HCT116 (cell line): ENCODE measurements around the gene DPP4. TPM values are rescaled to one million over a fixed set of nuclear protein-coding genes. Genes with fewer than 3 reads are reported as not detected.

Source experiments
- ATAC-seq: fragments of 200-7000 bp; cut with Tn5 transposase; 2 replicates; pipeline ENCODE4 v1.9.1; 2020; ENCODE audit warnings: mild to moderate bottlenecking, moderate library complexity
- BruUV-seq: library from RNA; stranded (reverse); fragments of 400-500 nt; replicated peaks from 2 replicates; lab custom pipeline; 2021; lab: Mats Ljungman, UMichigan
- CTCF ChIA-PET: fragments of 300-600 bp; sonication (Branson Sonifier 250); formaldehyde crosslinking; loops from one replicate; lab custom pipeline; 2021; ENCODE audit warnings: antibody characterized with exemption; lab: Charles Lee
- POLR2A ChIA-PET: fragments of 300-600, 350-600 bp; sonication (Branson Sonifier 250); formaldehyde crosslinking; loops from one replicate; lab custom pipeline; 2021; ENCODE audit warnings: antibody characterized with exemption; lab: Charles Lee
- RAD21 ChIA-PET, 2 experiments: fragments of 300-600 bp; sonication (Branson Sonifier 250); formaldehyde crosslinking; loops; one replicate each; lab custom pipeline; 2023; ENCODE audit warnings: low total read pairs in 2 of 2; ENCODE audit not compliant: uncharacterized antibody in 2 of 2, unreplicated experiment in 2 of 2, low non-redundant PET in 1 of 2; lab: Charles Lee
- DNase-seq: peaks from one replicate; pipeline ENCODE4 v3.0.0-alpha.2; 2010; ENCODE audit warnings: low read depth, low spot score
- H2AFZ ChIP-seq: fragments of 200-600 bp; shearing (Covaris generic), sonication (generic); 2 replicates; pipeline ENCODE4 v1.6.1; 2017; ENCODE audit warnings: low read depth, mixed run types, mixed read lengths, antibody characterized with exemption, low read length; ENCODE audit not compliant: poor library complexity, severe bottlenecking
- H3K27ac ChIP-seq: 2 replicates; pipeline ENCODE4 v1.5.1; 2012; ENCODE audit warnings: low read depth, low read length
- H3K27me3 ChIP-seq: fragments of 200-600 bp; sonication (generic); 2 replicates; pipeline ENCODE4 v1.6.1; 2016; ENCODE audit warnings: mixed run types, low read length, mixed read lengths; ENCODE audit not compliant: insufficient read depth
- H3K36me3 ChIP-seq, 2 experiments: fragments of 200-500 bp in 1 of 2; fragments of 200-600 bp in 1 of 2; sonication (Bioruptor generic) in 1 of 2; sonication (generic) in 1 of 2; 2 replicates each; pipeline versions ENCODE4 v1.5.1 to v1.6.1; 2014 to 2016; ENCODE audit warnings: low read length in 2 of 2, inconsistent platforms in 1 of 2, mixed read lengths in 1 of 2, mixed run types in 1 of 2; ENCODE audit not compliant: insufficient read depth in 2 of 2, control insufficient read depth in 1 of 2
- H3K4me1 ChIP-seq, 2 experiments: fragments of 200-600 bp in 1 of 2; sonication (generic) in 1 of 2; 2 replicates each; pipeline versions ENCODE4 v1.5.1 to v1.6.1; 2012 to 2017; ENCODE audit warnings: low read length in 2 of 2, inconsistent platforms in 1 of 2, mild to moderate bottlenecking in 1 of 2, mixed read lengths in 1 of 2, mixed run types in 1 of 2, moderate library complexity in 1 of 2; ENCODE audit not compliant: insufficient read depth in 2 of 2, control insufficient read depth in 1 of 2
- H3K4me2 ChIP-seq: fragments of 200-600 bp; sonication (generic); 2 replicates; pipeline ENCODE4 v1.6.1; 2017; ENCODE audit warnings: mixed run types, low read length, mixed read lengths
- H3K4me3 ChIP-seq, 2 experiments: fragments of 200-600 bp in 1 of 2; sonication (generic) in 1 of 2; replicated peaks in 1 of 2; 2 replicates each; pipeline ENCODE4 v1.5.1; 2011 to 2016; ENCODE audit warnings: low read length in 2 of 2, control low read depth in 1 of 2, low read depth in 1 of 2, mild to moderate bottlenecking in 1 of 2, mixed read lengths in 1 of 2, mixed run types in 1 of 2
- H3K79me2 ChIP-seq: fragments of 200-600 bp; sonication (generic); 2 replicates; pipeline ENCODE4 v1.6.1; 2017; ENCODE audit warnings: mild to moderate bottlenecking, mixed run types, low read length, moderate library complexity, mixed read lengths; ENCODE audit not compliant: insufficient read depth
- H3K9ac ChIP-seq: fragments of 200-600 bp; sonication (generic); 2 replicates; pipeline ENCODE4 v1.6.1; 2016; ENCODE audit warnings: low read length, mixed read lengths
- H3K9me2 ChIP-seq: fragments of 200-600 bp; sonication (generic), shearing (Covaris generic); 2 replicates; pipeline ENCODE4 v1.6.1; 2017; ENCODE audit warnings: mixed run types, mild to moderate bottlenecking, moderate library complexity; ENCODE audit not compliant: insufficient read depth
- H3K9me3 ChIP-seq, 2 experiments: fragments of 200-500 bp in 1 of 2; fragments of 200-600 bp in 1 of 2; sonication (Bioruptor generic) in 1 of 2; sonication (generic) in 1 of 2; 2 replicates each; pipeline ENCODE4 v1.6.1; 2014 to 2017; ENCODE audit warnings: low read length in 2 of 2, mixed read lengths in 2 of 2, inconsistent platforms in 1 of 2, low read depth in 1 of 2, mild to moderate bottlenecking in 1 of 2, mixed run types in 1 of 2, moderate library complexity in 1 of 2; ENCODE audit not compliant: control insufficient read depth in 1 of 2, insufficient read depth in 1 of 2
- H4K20me1 ChIP-seq: fragments of 200-600 bp; sonication (generic), shearing (Covaris generic); 2 replicates; pipeline ENCODE4 v1.6.1; 2017; ENCODE audit warnings: mixed run types, mild to moderate bottlenecking, moderate library complexity; ENCODE audit not compliant: insufficient read depth
- ATF3 ChIP-seq: IDR thresholded peaks from 2 replicates; pipeline ENCODE4 v1.6.1; 2012
- CTCF ChIP-seq, 3 experiments: fragments of 200-600 bp in 1 of 3; sonication (generic) in 1 of 3; IDR thresholded peaks in 2 of 3; conservative IDR thresholded peaks in 1 of 3; 2 replicates each; pipeline ENCODE4 v1.5.1; 2012 to 2017; ENCODE audit warnings: low read depth in 2 of 3, low read length in 2 of 3, antibody characterized with exemption in 1 of 3, borderline replicate concordance in 1 of 3, control low read depth in 1 of 3, mild to moderate bottlenecking in 1 of 3, mixed read lengths in 1 of 3, mixed run types in 1 of 3, moderate library complexity in 1 of 3; ENCODE audit not compliant: insufficient read depth in 1 of 3
- EZH2 ChIP-seq: fragments of 200-600 bp; sonication (generic); IDR thresholded peaks from 2 replicates; pipeline ENCODE4 v1.6.1; 2017; ENCODE audit warnings: antibody characterized with exemption, mixed run types
- MAX ChIP-seq: IDR thresholded peaks from 2 replicates; pipeline ENCODE4 v1.6.1; 2012
- POLR2AphosphoS5 ChIP-seq: IDR thresholded peaks from 2 replicates; pipeline ENCODE4 v1.6.1; 2011; ENCODE audit warnings: mild to moderate bottlenecking, low read depth, low read length, moderate library complexity
- SIN3A ChIP-seq: IDR thresholded peaks from 2 replicates; pipeline ENCODE4 v1.6.1; 2012; ENCODE audit warnings: low read depth
- SP1 ChIP-seq: IDR thresholded peaks from 2 replicates; pipeline ENCODE4 v1.6.1; 2012; ENCODE audit warnings: low read depth
- YY1 ChIP-seq: IDR thresholded peaks from 2 replicates; pipeline ENCODE4 v1.6.1; 2011; ENCODE audit warnings: low read length, low read depth, moderate library complexity, mild to moderate bottlenecking; ENCODE audit not compliant: insufficient replicate concordance; ENCODE audit errors: extremely low read depth
- ZBTB33 ChIP-seq: IDR thresholded peaks from 2 replicates; pipeline ENCODE4 v1.6.1; 2011; ENCODE audit warnings: mild to moderate bottlenecking, low read length, moderate library complexity; ENCODE audit not compliant: insufficient replicate concordance; ENCODE audit errors: extremely low read depth
- ZNF274 ChIP-seq: fragments of 200-500 bp; sonication (Bioruptor generic); IDR thresholded peaks from 2 replicates; pipeline ENCODE4 v1.6.1; 2014; ENCODE audit warnings: mild to moderate bottlenecking, low read depth, low read length, inconsistent platforms
- intact Hi-C: fragments of 100-400 bp; cut with micrococcal nuclease; formaldehyde crosslinking; loops from 2 replicates; pipeline ENCODE4 v1.10.0; 2022
- total RNA-seq: library from RNA; stranded (reverse); gene quantifications from one replicate; pipeline ENCODE4 v1.2.1, GENCODE V29; 2021; ENCODE audit not compliant: unreplicated experiment

DPP4 gene
- total RNA-seq, 1 experiment from 2014 or later, result 3.6 TPM

GRCh38 chr2:162116352-162116751 is 42.3 kb upstream of the DPP4 start:
- Histone ChIP-seq H3K9me2 (no peaks in the 10 kb centered on the region), H3K9me3 (no peaks in the 10 kb centered on the region; a peak in 1 of 4 replicates), H2AFZ (no peak overlapping the region), H3K4me3 (no peak overlapping the region), H3K4me2 (no peak overlapping the region), H4K20me1 (no peaks in the 10 kb centered on the region), H3K4me1 (peaks cover 2 to 15% of the 10 kb centered on the region in 2 experiments; a peak in 1 of 4 replicates), H3K36me3 (no peaks in the 10 kb centered on the region), H3K27me3 (no peaks in the 10 kb centered on the region), H3K79me2 (no peaks in the 10 kb centered on the region), H3K27ac (no peak overlapping the region), H3K9ac (no peak overlapping the region)
- CTCF ChIA-PET, result interaction anchor here (1.7 kb wide), 1 partner anchor 108 kb away, joined by 5 read pairs; no protein-coding TSS in a partner anchor
- BruUV-seq, result no TSS peak
- no peak for ATAC-seq
- TF ChIP-seq ATF3, result no peak
- no peak for TF ChIP-seq YY1
- TF ChIP-seq ZNF274, result no peak
- no peak for TF ChIP-seq SIN3A
- TF ChIP-seq ZBTB33, result no peak
- TF ChIP-seq EZH2, result no peak
- TF ChIP-seq CTCF (IDR thresholded peaks at IDR 0.05 in 2 of 3, conservative IDR thresholded peaks at IDR 0.05 in 1 of 3; ENCODE audit: borderline replicate concordance in 1 of 3, insufficient read depth in 1 of 3, low read depth in 2 of 3, low read length in 2 of 3), result no peak
- TF ChIP-seq MAX, result no peak
- no peak for TF ChIP-seq POLR2AphosphoS5
- no peak for TF ChIP-seq SP1
- DNase-seq, result no peak
- RAD21 ChIA-PET, result no interaction called here
- intact Hi-C loops, result no loop called here
- POLR2A ChIA-PET, result no interaction called here
